Measurements from ENCODE around the gene SIT1.
"Not testable (repeated sequence)": the region's sequence is repeated elsewhere in the genome, so short reads cannot be mapped to it uniquely, and the experiment has no call there.

Gene SIT1

GRCh38 chr9:35615981-35616680 is 34.6 kb downstream of the SIT1 start:
- no peak for DNase-seq (ENCODE audit: low spot score in 2 of 2)
- H3K9me3 Mint-ChIP-seq: no peaks in the 10 kb centered on the region
- peak overlapping the region; percentile 90 for H3K4me3 Mint-ChIP-seq
- H3K4me1 Mint-ChIP-seq: peaks cover 72% of the 10 kb centered on the region
- peak overlapping the region; percentile 98 for H3K27ac Mint-ChIP-seq
- ATAC-seq: no peak
- peaks cover 38% of the 10 kb centered on the region for H3K36me3 Mint-ChIP-seq

- Mint-ChIP-seq H3K27ac (peak overlapping the region; percentile 67), H3K9me3 (no peaks in the 10 kb centered on the region), H3K4me3 (no peak overlapping the region), H3K4me1 (peaks cover 53% of the 10 kb centered on the region), H3K36me3 (peaks cover 71% of the 10 kb centered on the region)
- no peak for ATAC-seq
- no peak for DNase-seq (ENCODE audit: low spot score in 2 of 2)
Observed at GRCh38 chr9:35612843-35613242, 37.9 kb downstream of the SIT1 start.

GRCh38 chr9:35612066-35612465 is 38.7 kb downstream of the SIT1 start:
- not testable (repeated sequence) for H3K4me3 Mint-ChIP-seq; H3K9me3 Mint-ChIP-seq; ATAC-seq; DNase-seq (ENCODE audit: low spot score in 2 of 2)
- Mint-ChIP-seq H3K36me3 (peaks cover 74% of the 10 kb centered on the region), H3K27ac (peak overlapping the region; percentile 71), H3K4me1 (peaks cover 53% of the 10 kb centered on the region)

- DNase-seq (ENCODE audit: low spot score in 2 of 2): peak; percentile 39 to 73
- H3K9me3 Mint-ChIP-seq: no peaks in the 10 kb centered on the region
- H3K4me3 Mint-ChIP-seq: no peak overlapping the region
- H3K4me1 Mint-ChIP-seq: peaks cover 52% of the 10 kb centered on the region
- peak overlapping the region; percentile 71 for H3K27ac Mint-ChIP-seq
- peak; percentile 81 for ATAC-seq
- peaks cover 75% of the 10 kb centered on the region for H3K36me3 Mint-ChIP-seq
Observed at GRCh38 chr9:35611230-35611797, 39.4 kb downstream of the SIT1 start.

- no peak for DNase-seq (ENCODE audit: low spot score in 2 of 2)
- H3K36me3 Mint-ChIP-seq: peaks cover 67% of the 10 kb centered on the region
- H3K9me3 Mint-ChIP-seq: no peaks in the 10 kb centered on the region
- H3K27ac Mint-ChIP-seq: peak overlapping the region; percentile 30
- no peak overlapping the region for H3K4me3 Mint-ChIP-seq
- H3K4me1 Mint-ChIP-seq: peaks cover 44% of the 10 kb centered on the region
- ATAC-seq: no peak
Observed at GRCh38 chr9:35609820-35610163, 40.9 kb downstream of the SIT1 start.

GRCh38 chr9:35609001-35609819 is 41.5 kb downstream of the SIT1 start:
- Mint-ChIP-seq H3K27ac (peak overlapping the region; percentile 72), H3K9me3 (no peaks in the 10 kb centered on the region), H3K4me1 (peaks cover 43% of the 10 kb centered on the region), H3K36me3 (peaks cover 69% of the 10 kb centered on the region), H3K4me3 (no peak overlapping the region)
- ATAC-seq (no peak), DNase-seq (ENCODE audit: low spot score in 2 of 2) (no peak)

- Mint-ChIP-seq H3K9me3 (no peaks in the 10 kb centered on the region), H3K4me1 (peaks cover 51% of the 10 kb centered on the region), H3K27ac (peak overlapping the region; percentile 72), H3K4me3 (peak overlapping the region; percentile 97), H3K36me3 (peaks cover 77% of the 10 kb centered on the region)
- ATAC-seq (no peak), DNase-seq (ENCODE audit: low spot score in 2 of 2) (no peak)
Observed at GRCh38 chr9:35608221-35608620, 42.5 kb downstream of the SIT1 start.

- H3K36me3 Mint-ChIP-seq: peaks cover 71% of the 10 kb centered on the region
- peak overlapping the region; percentile 97 for H3K4me3 Mint-ChIP-seq
Observed at GRCh38 chr9:35606726-35607125, 44.0 kb downstream of the SIT1 start.

GRCh38 chr9:35606138-35606504 is 44.6 kb downstream of the SIT1 start:
- no peak overlapping the region for H3K27ac Mint-ChIP-seq
- H3K36me3 Mint-ChIP-seq: peaks cover 64% of the 10 kb centered on the region
- H3K9me3 Mint-ChIP-seq: no peaks in the 10 kb centered on the region
- no peak for ATAC-seq
- H3K4me3 Mint-ChIP-seq: peak overlapping the region; percentile 97
- no peak for DNase-seq (ENCODE audit: low spot score in 2 of 2)
- peaks cover 55% of the 10 kb centered on the region for H3K4me1 Mint-ChIP-seq

More at GRCh38 chr9:35606726-35607125, 44.0 kb downstream of the SIT1 start:
- Mint-ChIP-seq H3K27ac (peak overlapping the region; percentile 72), H3K4me1 (peaks cover 61% of the 10 kb centered on the region), H3K9me3 (no peaks in the 10 kb centered on the region)
- no peak for DNase-seq (ENCODE audit: low spot score in 2 of 2)
- ATAC-seq: no peak

GRCh38 chr9:35605351-35606137 is 45.2 kb downstream of the SIT1 start:
- Mint-ChIP-seq H3K4me1 (peaks cover 51% of the 10 kb centered on the region), H3K27ac (no peak overlapping the region), H3K9me3 (no peaks in the 10 kb centered on the region), H3K4me3 (peak overlapping the region; percentile 97), H3K36me3 (peaks cover 59% of the 10 kb centered on the region)
- peak in 1 of 2 donors; percentile 66 for DNase-seq (ENCODE audit: low spot score in 2 of 2)
- peak; percentile 0 for ATAC-seq

GRCh38 chr9:35604578-35605350 is 46.0 kb downstream of the SIT1 start, which contains the start of gene TESK1:
TESK1 (plus strand) TSS chr9:35605262; CDS start chr9:35605620, 358 bp downstream.
- H3K9me3 Mint-ChIP-seq: no peaks in the 10 kb centered on the region
- ATAC-seq (peak; percentile 62), DNase-seq (ENCODE audit: low spot score in 2 of 2) (peak; percentile 82 to 92)
- peak within 1 kb of the TSS; percentile 98 for H3K27ac Mint-ChIP-seq
- H3K4me3 Mint-ChIP-seq: peak within 1 kb of the TSS; percentile 97
- H3K36me3 Mint-ChIP-seq: peaks cover 51% of the 10 kb centered on the region
- peaks cover 50% of the 10 kb centered on the region for H3K4me1 Mint-ChIP-seq

GRCh38 chr9:35603986-35604577 is 46.6 kb downstream of the SIT1 start:
- DNase-seq (ENCODE audit: low spot score in 2 of 2) (peak; percentile 94 to 99), ATAC-seq (peak; percentile 92)
- Mint-ChIP-seq H3K4me3 (peak overlapping the region; percentile 97), H3K36me3 (peaks cover 44% of the 10 kb centered on the region), H3K9me3 (no peaks in the 10 kb centered on the region), H3K27ac (peak overlapping the region; percentile 98), H3K4me1 (peaks cover 50% of the 10 kb centered on the region)

GRCh38 chr9:35603506-35603985 is 47.2 kb downstream of the SIT1 start:
- Mint-ChIP-seq H3K36me3 (peaks cover 39% of the 10 kb centered on the region), H3K27ac (peak overlapping the region; percentile 98), H3K9me3 (no peaks in the 10 kb centered on the region), H3K4me3 (peak overlapping the region; percentile 97), H3K4me1 (peaks cover 50% of the 10 kb centered on the region)
- no peak for ATAC-seq
- peak in 1 of 2 donors; percentile 69 for DNase-seq (ENCODE audit: low spot score in 2 of 2)

Measured in stimulated activated effector memory CD8-positive, alpha-beta T cell treated with anti-CD3 and anti-CD28 coated beads, Interleukin-12 subunit alpha, Interleukin-12 subunit beta, amount 100 ng/mL, for 72 hours (primary cell).